ENCODE results near the gene LRRC75A.

DNA sequence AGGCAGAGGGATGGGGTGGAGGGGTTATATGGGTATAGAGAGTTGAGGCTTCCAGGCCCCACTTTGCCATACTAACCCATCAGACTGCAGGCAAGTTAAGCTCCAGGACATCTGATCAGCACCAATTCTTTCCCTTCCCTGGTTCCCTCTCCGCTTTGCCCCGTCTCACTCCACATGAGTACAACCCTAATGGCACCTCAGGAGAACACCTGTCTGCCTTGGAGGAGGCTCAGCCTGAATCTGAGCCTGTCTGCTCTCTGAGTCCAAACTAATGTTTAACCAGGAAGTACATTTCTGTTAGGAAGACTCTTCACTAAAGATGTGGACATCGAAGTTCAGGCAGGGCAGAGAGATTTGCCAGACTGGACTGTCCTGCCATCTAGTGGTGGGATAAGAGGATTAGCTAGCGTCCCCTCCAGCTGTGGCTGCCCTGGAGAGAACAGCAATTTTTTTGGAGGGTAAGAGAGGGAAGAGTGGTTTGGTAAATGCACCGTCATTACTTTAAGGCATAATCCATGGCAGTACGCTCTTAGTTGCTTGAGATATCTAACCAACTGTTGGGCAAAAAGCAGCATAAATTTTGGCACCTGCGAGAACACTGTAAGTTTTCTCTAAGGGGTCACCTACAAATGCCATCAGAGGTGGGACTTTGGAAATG, 29.2 kb upstream of the LRRC75A start:
- TF ChIP-seq POLR2A (IDR thresholded peaks at IDR 0.05; ENCODE audit: low read length) (no peak), GATA1 (IDR thresholded peaks at IDR 0.05; ENCODE audit: low read depth, low read length) (no peak)

Data from erythroblast (primary cell).